Lower leg skin (tissue), 4 donors: ENCODE data around the gene LPCAT3. TPM values are rescaled to one million over a fixed set of nuclear protein-coding genes. Genes with fewer than 3 reads are reported as not detected.
A peak's percentile ranks its signal among the peaks of the same experiment; 100 is the strongest.

ENCODE experiments used
- DNase-seq, 2 donors: peaks; one replicate each; pipeline ENCODE4 v3.0.0-alpha.2; 2019; ENCODE audit warnings: low spot score in 2 of 2
- H3K4me3 ChIP-seq: fragments of 200-600 bp; sonication (generic); 2 replicates; pipeline ENCODE4 v1.5.1; 2017; ENCODE audit warnings: mild to moderate bottlenecking, low read depth; ENCODE audit not compliant: poor library complexity, severe bottlenecking
- POLR2A ChIP-seq, 2 donors: fragments of 450-650 bp; IDR thresholded peaks; one replicate each; pipeline ENCODE4 v1.6.1; 2016 to 2017; ENCODE audit warnings: antibody characterized with exemption in 2 of 2, mild to moderate bottlenecking in 1 of 2, moderate library complexity in 1 of 2
- WGBS, 2 donors: methylation state at CpG; one replicate each; pipeline ENCODE4 v1.1.5; 2018; 5-methylcytosine and 5-hydroxymethylcytosine counted together
- intact Hi-C: fragments of 100-400 bp; cut with DNase I; formaldehyde crosslinking; loops from one replicate; pipeline ENCODE4 v1.15.0; 2023; ENCODE audit warnings: low total_unique reads
- microRNA counts, 2 donors: library from miRNA; unstranded; fragments of <30 nt; microRNA quantifications; one replicate each; lab custom pipeline; 2016
- microRNA-seq, 2 donors: library from miRNA; unstranded; fragments of <30 nt; microRNA quantifications; one replicate each; pipeline ENCODE4, GENCODE V29; 2016; ENCODE audit warnings: borderline replicate concordance in 2 of 2, borderline number of aligned reads in 1 of 2
- total RNA-seq, 4 donors: library from RNA; depleted of rRNA; stranded (reverse); fragments of >200 nt; gene quantifications; one replicate each; pipeline ENCODE4 v1.1.0, GENCODE V29; 2016
- TF ChIP-seq, protein P1 (sequence below), 3 donors: fragments of 450-650 bp; IDR thresholded peaks; one replicate each; pipeline ENCODE4 v1.5.1; 2016; ENCODE audit warnings: antibody characterized with exemption in 3 of 3, mild to moderate bottlenecking in 3 of 3, moderate library complexity in 2 of 3

Gene LPCAT3
- total RNA-seq, 4 donors from 2014 or later: 29.6 to 51.2 (median 48.4) TPM

DNA sequence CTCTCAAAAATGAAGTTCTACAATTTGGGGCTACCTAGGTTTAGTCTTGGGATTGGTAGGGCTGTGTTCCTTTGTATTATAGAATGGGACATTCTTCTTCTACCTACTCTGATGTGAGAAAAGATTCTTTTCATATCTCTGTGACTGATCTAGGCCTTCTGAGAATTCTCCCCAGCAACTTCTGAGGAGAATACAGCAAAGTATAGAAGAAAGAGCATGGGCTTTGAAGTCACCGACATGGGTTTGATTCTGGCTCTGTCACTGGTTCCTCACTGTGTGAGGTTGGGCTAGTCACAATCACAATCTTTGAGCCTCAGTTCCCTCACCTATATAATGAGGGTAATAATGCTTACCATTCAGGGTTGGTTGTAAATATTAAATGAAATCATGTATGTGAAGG, 85.5 kb downstream of the LPCAT3 start:
- WGBS, 2 donors: 45 to 53% methylated on average over 1 of the region's 1 CpG
- TF ChIP-seq, protein P1, sequence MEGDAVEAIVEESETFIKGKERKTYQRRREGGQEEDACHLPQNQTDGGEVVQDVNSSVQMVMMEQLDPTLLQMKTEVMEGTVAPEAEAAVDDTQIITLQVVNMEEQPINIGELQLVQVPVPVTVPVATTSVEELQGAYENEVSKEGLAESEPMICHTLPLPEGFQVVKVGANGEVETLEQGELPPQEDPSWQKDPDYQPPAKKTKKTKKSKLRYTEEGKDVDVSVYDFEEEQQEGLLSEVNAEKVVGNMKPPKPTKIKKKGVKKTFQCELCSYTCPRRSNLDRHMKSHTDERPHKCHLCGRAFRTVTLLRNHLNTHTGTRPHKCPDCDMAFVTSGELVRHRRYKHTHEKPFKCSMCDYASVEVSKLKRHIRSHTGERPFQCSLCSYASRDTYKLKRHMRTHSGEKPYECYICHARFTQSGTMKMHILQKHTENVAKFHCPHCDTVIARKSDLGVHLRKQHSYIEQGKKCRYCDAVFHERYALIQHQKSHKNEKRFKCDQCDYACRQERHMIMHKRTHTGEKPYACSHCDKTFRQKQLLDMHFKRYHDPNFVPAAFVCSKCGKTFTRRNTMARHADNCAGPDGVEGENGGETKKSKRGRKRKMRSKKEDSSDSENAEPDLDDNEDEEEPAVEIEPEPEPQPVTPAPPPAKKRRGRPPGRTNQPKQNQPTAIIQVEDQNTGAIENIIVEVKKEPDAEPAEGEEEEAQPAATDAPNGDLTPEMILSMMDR (IDR thresholded peaks at IDR 0.05): no peak
- no peak for TF ChIP-seq POLR2A (IDR thresholded peaks at IDR 0.05)
- no peak overlapping the region for H3K4me3 ChIP-seq
- intact Hi-C loops: no loop called here
- DNase-seq: no peak

DNA sequence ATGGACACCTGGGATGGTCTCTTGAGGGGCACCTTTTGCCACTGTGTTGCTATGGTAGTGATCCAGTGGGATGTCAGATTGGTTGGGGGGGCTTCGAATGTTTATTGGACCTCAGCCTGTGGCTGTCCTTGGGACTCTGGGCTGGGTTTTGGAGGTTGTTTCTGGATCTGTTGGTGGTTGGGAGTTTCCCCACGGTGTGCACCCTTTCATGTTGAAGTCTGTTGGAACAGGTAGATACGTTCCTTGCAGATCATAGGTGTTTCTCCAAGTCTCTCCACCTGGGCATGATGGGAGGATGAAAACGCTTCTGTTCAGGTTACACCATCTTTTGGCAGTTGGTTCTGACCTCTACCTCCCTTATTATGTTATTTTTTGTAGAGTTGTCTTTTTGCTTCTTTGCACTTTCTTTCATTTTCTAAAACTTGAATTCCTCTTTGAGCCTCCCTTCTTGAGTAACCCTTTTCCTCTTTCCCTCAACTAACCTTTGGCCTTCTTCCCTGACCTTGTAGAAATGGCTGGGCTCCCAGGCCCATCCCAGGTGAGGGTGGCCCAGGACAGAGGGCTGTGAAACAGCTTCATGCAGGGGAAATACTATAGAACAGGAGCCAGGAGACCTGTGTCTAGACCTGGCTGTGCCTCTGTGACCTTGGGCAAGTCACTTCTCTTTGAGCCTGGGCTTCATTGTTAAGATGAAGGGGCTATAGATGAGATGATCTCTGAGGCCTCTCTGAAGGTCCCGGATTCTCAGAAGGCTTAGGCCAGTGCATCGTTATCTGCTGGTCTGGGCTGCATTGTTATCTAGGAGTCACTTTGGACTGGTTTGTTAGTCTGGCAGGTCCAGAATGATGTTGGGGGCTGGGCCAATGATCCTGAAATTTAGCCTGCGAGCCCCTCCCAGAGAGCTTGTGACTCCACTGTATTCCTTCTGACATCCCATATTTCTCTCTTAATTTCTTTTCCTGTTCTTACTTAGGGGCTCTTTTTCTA, 88.5 kb downstream of the LPCAT3 start:
- no peak for TF ChIP-seq POLR2A (IDR thresholded peaks at IDR 0.05)
- peak overlapping the region; percentile 86 for H3K4me3 ChIP-seq
- intact Hi-C loops: loop anchor here (10.0 kb wide), 1 partner anchor 185 kb away; no protein-coding TSS in a partner anchor
- DNase-seq: no peak
- WGBS, 2 donors: 33 to 41% methylated on average over 7 of the region's 7 CpGs

DNA sequence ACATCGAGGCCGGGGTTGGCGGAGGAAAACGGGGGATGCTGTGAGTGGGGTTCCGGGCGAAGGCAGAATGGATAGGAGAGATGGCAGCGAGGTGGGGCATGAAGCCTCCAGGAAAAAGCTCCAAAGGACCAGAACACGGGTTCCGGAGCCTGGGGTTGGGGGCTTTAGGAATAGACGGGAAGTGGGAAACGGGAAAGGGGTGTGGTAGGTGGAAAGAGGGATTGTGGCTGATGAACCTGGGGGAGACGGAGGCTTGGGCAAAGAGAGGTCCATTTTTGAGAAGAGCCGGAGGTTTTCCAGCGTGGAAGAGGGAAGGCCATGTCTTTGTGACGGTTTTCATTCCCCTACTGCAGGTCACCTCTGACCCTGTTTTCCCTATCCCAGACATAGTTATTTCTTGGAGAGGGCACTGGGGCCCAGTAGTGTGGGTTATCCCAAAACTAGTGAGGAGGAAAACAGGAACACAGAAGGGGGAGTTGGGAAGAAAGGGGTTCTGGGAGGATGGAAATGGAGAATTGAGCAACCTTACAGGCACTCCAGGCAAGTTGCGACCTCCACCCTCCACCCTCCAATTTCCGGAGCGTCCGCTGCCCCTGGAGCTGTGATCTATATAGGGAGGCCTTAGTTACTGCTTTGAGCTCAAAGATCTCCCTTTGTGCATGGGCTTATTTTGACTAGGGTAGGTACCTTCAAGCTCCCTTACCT, 89.4 kb downstream of the LPCAT3 start:
- peak overlapping the region; percentile 86 for H3K4me3 ChIP-seq
- intact Hi-C loops: loop anchor here (10.0 kb wide), 1 partner anchor 186 kb away; no protein-coding TSS in a partner anchor
- WGBS, 2 donors: 5 to 6% methylated on average over 19 of the region's 19 CpGs
- TF ChIP-seq, protein P1 (IDR thresholded peaks at IDR 0.05): no peak
- no peak for TF ChIP-seq POLR2A (IDR thresholded peaks at IDR 0.05)
- DNase-seq: no peak

DNA sequence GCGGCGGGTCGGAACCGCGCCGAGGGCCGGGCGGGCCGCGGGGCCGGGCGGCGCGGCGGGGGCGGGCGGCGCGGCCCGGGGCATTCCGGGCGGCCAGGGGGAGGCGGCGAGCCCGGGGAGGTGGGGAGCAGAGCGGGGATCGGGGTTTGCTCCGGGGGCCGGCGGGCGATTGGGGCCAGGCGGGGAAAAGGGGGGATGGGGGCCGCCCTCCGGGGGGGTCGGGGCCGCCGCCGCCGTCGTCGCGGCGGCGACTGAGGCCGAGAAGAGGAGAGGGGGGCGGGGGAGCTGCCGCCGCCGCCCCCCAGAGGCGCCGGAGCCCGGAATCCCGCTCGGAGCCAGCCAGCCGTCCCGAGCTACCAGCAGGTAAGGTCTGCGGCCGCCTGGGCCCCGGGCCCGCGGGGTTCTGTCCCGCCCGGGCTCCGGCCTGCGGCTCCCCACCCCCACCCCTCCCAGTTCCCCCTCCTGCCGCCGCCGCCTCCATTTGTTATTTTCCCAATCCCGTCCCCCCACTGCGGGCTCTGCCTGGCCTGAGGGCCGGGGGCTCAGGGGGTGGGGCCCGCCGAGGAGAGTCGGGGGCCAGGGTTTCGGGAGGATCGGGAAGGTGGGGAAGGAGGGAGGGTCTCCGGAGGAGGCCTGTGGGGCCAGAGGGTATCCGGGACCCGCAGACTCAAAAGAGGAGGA, 90.1 kb downstream of the LPCAT3 start:
- H3K4me3 ChIP-seq: peak overlapping the region; percentile 86
- no peak for DNase-seq
- TF ChIP-seq POLR2A (IDR thresholded peaks at IDR 0.05): no peak
- TF ChIP-seq, protein P1 (IDR thresholded peaks at IDR 0.05): no peak
- whole genome bisulfite sequencing, 2 donors: 1 to 2% methylated on average over 28 to 30 of the region's 79 CpGs
- intact Hi-C loops: loop anchor here (10.0 kb wide), 1 partner anchor 187 kb away; no protein-coding TSS in a partner anchor

DNA sequence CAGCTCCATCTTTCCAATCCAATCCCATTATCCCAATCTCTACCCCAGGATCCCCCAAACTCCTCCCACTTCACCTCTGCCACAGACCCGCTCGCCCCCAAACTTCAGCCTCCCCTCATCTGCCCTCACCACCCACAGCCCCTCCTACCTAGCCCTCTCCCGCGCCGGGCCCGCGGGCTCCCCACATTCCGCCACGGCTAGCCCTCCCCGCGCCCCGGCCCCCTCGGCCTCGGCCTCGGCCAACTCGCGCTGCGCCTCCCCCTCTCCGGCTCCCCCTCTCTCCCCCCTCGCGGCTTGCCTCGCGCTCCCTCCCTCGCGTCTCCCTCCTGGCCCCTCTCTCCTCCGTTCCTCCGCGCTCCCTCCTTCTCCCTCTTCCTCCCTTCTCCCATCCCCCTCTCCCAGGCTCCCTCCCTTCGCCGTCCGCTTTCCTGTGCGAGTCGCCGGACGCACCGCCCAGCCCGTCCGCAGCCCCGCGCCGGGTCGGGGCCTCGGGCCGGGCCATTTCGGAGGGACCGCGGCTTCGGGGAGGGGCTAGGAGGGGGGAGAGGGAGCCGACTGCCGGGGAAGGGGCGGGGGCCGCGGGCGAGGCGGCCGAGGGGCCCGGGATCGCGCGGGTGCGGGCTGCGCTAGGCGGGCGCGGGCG, 90.8 kb downstream of the LPCAT3 start, which contains the start of gene ATN1:
Gene ATN1 (plus strand): TSS at position 581 of the 643 bp plus-strand sequence. CDS start 6,043 bp downstream, outside the sequence.
- WGBS, 2 donors: 1% methylated on average over 40 to 42 of the region's 66 CpGs
- intact Hi-C loops: loop anchor here (10.0 kb wide), 1 partner anchor 187 kb away; no protein-coding TSS in a partner anchor
- peak in 1 of 2 donors; percentile 96 for DNase-seq

More for the DNA sequence above, 90.8 kb downstream of the LPCAT3 start, which contains the start of gene ATN1:
- H3K4me3 ChIP-seq: peak within 1 kb of the TSS; percentile 86
- no peak for TF ChIP-seq POLR2A (IDR thresholded peaks at IDR 0.05)
- TF ChIP-seq, protein P1 (IDR thresholded peaks at IDR 0.05): no peak

MicroRNAs within 50 kb of the gene (microRNA counts, 767-probe panel; counts per million panel counts)
- microRNA hsa-miR-141-3p (lab: Ali Mortazavi, UCI): 0 to 358 counts per million in 2 donors
- 14,699 to 17,006 counts per million in 2 donors for microRNA hsa-miR-200c-3p (lab: Ali Mortazavi, UCI)

Small RNAs within 50 kb of the gene (microRNA-seq; reads per million reads assigned to microRNA genes)
- 1,151 to 1,448 reads per million in 2 donors for gene MIR141
- gene MIR200C: 56,776 to 57,889 reads per million in 2 donors

Other genes starting within 250 kb of the LPCAT3 start
- gene LAG3, start 246.0 kb downstream of the LPCAT3 start, total RNA-seq: 1 to 10 TPM in 1 of 4 donors, under 1 TPM in 1, not detected in 2; 0.52 to 1.1 TPM
- 1 to 10 TPM; 2.9 to 7.0 (median 3.6) TPM for gene CD4, start 228.9 kb downstream of the LPCAT3 start, total RNA-seq
- gene GPR162, start 196.7 kb downstream of the LPCAT3 start, total RNA-seq: 1 to 10 TPM in 2 of 4 donors, under 1 TPM in 1, not detected in 1; 0.65 to 1.4 (median 1.3) TPM
- gene P3H3, start 190.1 kb downstream of the LPCAT3 start, total RNA-seq: 10 to 100 TPM in 2 of 4 donors, 1 to 10 TPM in 2; 8.8 to 18.2 (median 11.8) TPM
- 1 to 10 TPM in 1 of 4 donors, under 1 TPM in 2, not detected in 1; 0.17 to 1.2 (median 0.52) TPM for gene GNB3, start 177.6 kb downstream of the LPCAT3 start, total RNA-seq
- 1 to 10 TPM; 2.0 to 7.1 (median 2.9) TPM for gene CDCA3, start 167.2 kb downstream of the LPCAT3 start, total RNA-seq
- 10 to 100 TPM; 61.9 to 79.3 (median 72.5) TPM for gene USP5, start 166.3 kb downstream of the LPCAT3 start, total RNA-seq
- 100 to 1,000 TPM; 265 to 558 (median 432) TPM for gene TPI1, start 150.9 kb downstream of the LPCAT3 start, total RNA-seq
- gene SPSB2, start 145.2 kb downstream of the LPCAT3 start, total RNA-seq: 10 to 100 TPM in 3 of 4 donors, 1 to 10 TPM in 1; 6.8 to 14.7 (median 11.5) TPM
- gene LRRC23, start 113.7 kb downstream of the LPCAT3 start, total RNA-seq: 10 to 100 TPM in 1 of 4 donors, 1 to 10 TPM in 3; 6.4 to 11.5 (median 8.2) TPM
- gene ENO2, start 103.9 kb downstream of the LPCAT3 start, total RNA-seq: 1 to 10 TPM; 3.6 to 7.9 (median 6.1) TPM
- gene ATN1, start 90.5 kb downstream of the LPCAT3 start, total RNA-seq: 100 to 1,000 TPM in 1 of 4 donors, 10 to 100 TPM in 3; 33.4 to 115 (median 64.0) TPM
- not detected for gene RNU7-1, start 74.7 kb downstream of the LPCAT3 start, total RNA-seq
- gene C12orf57, start 74.5 kb downstream of the LPCAT3 start, total RNA-seq: 100 to 1,000 TPM; 341 to 526 (median 418) TPM
- 10 to 100 TPM; 31.8 to 44.5 (median 34.4) TPM for gene PTPN6, start 67.1 kb downstream of the LPCAT3 start, total RNA-seq
- gene PHB2, start 47.8 kb downstream of the LPCAT3 start, total RNA-seq: 100 to 1,000 TPM; 176 to 256 (median 221) TPM
- 10 to 100 TPM; 31.7 to 43.1 (median 34.7) TPM for gene EMG1, start 47.6 kb downstream of the LPCAT3 start, total RNA-seq
- 100 to 1,000 TPM in 1 of 4 donors, 10 to 100 TPM in 3; 52.6 to 187 (median 59.3) TPM for gene C1S, start 42.2 kb upstream of the LPCAT3 start, total RNA-seq
- gene C1R, start 74.0 kb upstream of the LPCAT3 start, total RNA-seq: 100 to 1,000 TPM in 1 of 4 donors, 10 to 100 TPM in 3; 65.0 to 259 (median 84.7) TPM
- 10 to 100 TPM; 38.1 to 42.3 (median 40.4) TPM for gene C1RL, start 90.7 kb upstream of the LPCAT3 start, total RNA-seq
- 1 to 10 TPM in 1 of 4 donors, under 1 TPM in 1, not detected in 2; 0.26 to 2.5 TPM for gene RBP5, start 110.4 kb upstream of the LPCAT3 start, total RNA-seq
- gene CLSTN3, start 111.9 kb upstream of the LPCAT3 start, total RNA-seq: 10 to 100 TPM; 22.1 to 41.1 (median 31.7) TPM
- gene PEX5, start 171.2 kb upstream of the LPCAT3 start, total RNA-seq: 10 to 100 TPM; 20.5 to 46.4 (median 33.9) TPM